ENCODE data around the gene PLEKHH2.

The PLEKHH2 gene

DNA sequence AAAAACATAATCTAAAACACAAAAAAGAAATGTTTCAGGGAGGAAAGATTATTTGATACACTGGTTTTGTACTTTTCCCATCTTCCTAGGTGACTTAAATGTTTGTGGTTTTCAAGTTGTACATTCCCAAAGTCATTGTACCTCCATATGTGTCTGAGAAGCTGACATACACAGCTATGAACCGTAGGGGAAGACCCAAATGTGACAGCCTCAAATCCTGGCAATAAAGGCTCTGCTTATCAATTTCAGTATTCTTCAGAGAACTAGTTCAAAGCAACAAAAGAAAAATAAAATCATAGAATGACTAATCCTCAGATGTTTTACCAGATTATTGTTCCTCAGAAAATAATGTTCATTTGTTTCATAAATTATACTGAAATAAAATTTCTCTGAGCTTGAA lies 139.3 kb downstream of the PLEKHH2 start:
- H3K27ac ChIP-seq = no peak overlapping the region
- H3K36me3 ChIP-seq = no peaks in the 10 kb centered on the region
- no peak overlapping the region for H3K4me3 ChIP-seq (ENCODE audit: low read depth in 1 of 2, low read length in 1 of 2)
- peaks cover 9 to 16% of the 10 kb centered on the region in 2 experiments for H3K4me1 ChIP-seq (ENCODE audit: control insufficient read depth in 1 of 2, insufficient read depth in 1 of 2, low read depth in 1 of 2, low read length in 1 of 2)
- no peaks in the 10 kb centered on the region for H3K9me3 ChIP-seq
- TF ChIP-seq, protein P1, sequence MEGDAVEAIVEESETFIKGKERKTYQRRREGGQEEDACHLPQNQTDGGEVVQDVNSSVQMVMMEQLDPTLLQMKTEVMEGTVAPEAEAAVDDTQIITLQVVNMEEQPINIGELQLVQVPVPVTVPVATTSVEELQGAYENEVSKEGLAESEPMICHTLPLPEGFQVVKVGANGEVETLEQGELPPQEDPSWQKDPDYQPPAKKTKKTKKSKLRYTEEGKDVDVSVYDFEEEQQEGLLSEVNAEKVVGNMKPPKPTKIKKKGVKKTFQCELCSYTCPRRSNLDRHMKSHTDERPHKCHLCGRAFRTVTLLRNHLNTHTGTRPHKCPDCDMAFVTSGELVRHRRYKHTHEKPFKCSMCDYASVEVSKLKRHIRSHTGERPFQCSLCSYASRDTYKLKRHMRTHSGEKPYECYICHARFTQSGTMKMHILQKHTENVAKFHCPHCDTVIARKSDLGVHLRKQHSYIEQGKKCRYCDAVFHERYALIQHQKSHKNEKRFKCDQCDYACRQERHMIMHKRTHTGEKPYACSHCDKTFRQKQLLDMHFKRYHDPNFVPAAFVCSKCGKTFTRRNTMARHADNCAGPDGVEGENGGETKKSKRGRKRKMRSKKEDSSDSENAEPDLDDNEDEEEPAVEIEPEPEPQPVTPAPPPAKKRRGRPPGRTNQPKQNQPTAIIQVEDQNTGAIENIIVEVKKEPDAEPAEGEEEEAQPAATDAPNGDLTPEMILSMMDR (IDR thresholded peaks at IDR 0.05) = no peak
- H3K27me3 ChIP-seq = no peaks in the 10 kb centered on the region

DNA sequence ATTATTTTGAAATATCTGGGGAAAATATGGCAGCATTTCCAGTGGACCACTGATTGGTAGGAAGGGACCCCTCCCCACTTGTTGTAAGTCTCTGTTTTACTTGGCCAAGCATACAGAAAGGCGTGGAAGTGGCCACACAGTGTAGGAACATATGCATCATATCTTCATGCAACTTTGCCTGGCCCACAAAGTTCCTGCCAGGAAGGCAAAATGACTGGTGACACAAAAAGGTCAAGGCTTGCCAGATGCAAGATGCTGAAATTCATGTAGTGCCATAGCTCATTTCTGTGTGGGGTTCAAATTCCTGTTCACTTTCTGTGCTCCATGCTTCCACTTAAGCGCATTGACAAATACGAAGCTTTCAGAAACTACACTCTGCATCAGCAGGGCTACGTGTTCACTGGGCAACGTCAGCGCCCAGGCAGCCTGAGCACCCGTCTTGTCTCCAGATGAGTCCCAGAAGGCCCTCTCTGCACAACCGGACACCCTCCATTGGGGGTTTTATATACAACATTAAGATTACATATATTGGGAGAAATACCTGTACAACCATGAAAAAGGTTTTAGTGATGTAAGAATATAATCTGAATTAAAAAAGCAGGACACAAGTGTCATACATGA lies 140.4 kb downstream of the PLEKHH2 start:
- TF ChIP-seq, protein P1 (IDR thresholded peaks at IDR 0.05) = no peak
- Histone ChIP-seq H3K27ac (no peak overlapping the region), H3K4me1 (ENCODE audit: control insufficient read depth in 1 of 2, insufficient read depth in 1 of 2, low read depth in 1 of 2, low read length in 1 of 2) (peaks cover 9 to 16% of the 10 kb centered on the region in 2 experiments), H3K9me3 (no peaks in the 10 kb centered on the region), H3K4me3 (ENCODE audit: low read depth in 1 of 2, low read length in 1 of 2) (no peak overlapping the region), H3K27me3 (no peaks in the 10 kb centered on the region), H3K36me3 (no peaks in the 10 kb centered on the region)

DNA sequence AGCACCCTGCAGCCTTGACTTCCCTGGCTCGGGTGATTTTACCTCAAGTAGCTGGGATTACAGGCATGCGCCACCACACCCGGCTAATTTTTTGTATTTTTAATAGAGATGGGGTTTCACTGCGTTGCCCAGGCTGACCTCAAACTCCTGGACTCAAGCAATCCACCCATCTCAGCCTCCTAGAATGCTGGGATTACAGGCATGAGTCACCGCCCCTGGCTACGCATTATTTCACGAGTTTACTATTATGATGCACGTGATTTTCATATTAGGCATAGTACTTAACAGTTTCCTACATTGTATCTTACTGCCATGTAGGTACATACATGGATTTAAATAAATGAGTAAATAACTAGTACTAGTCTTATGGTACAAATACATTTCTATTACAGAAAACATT lies 141.2 kb downstream of the PLEKHH2 start:
- no peaks in the 10 kb centered on the region for H3K27me3 ChIP-seq
- H3K9me3 ChIP-seq = no peaks in the 10 kb centered on the region
- no peak overlapping the region for H3K27ac ChIP-seq
- no peaks in the 10 kb centered on the region for H3K36me3 ChIP-seq
- TF ChIP-seq, protein P1 (IDR thresholded peaks at IDR 0.05) = no peak
- no peak overlapping the region for H3K4me3 ChIP-seq (ENCODE audit: low read depth in 1 of 2, low read length in 1 of 2)
- H3K4me1 ChIP-seq (ENCODE audit: control insufficient read depth in 1 of 2, insufficient read depth in 1 of 2, low read depth in 1 of 2, low read length in 1 of 2) = peaks cover 9 to 16% of the 10 kb centered on the region in 2 experiments

DNA sequence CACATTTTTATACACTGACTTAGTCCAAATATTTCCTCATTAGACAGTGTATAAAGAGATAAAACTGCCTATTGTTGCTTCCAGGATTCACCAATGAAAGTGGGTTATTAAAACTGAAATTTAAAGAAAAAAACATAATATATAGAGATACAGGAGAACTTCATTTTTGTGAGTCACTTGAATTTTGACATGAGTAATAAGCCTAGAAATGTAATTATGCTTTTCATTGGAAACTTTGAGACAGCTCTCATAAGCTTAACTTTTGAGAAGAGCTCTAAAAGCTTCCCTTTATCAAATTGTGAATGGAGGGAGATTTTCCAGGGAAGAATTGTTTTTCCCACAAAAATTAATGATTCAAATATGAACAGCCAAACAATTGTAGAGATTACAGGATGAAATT lies 150.8 kb downstream of the PLEKHH2 start:
- H3K36me3 ChIP-seq = no peaks in the 10 kb centered on the region
- TF ChIP-seq, protein P1 (IDR thresholded peaks at IDR 0.05) = no peak
- no peak overlapping the region for H3K4me3 ChIP-seq (ENCODE audit: low read depth in 1 of 2, low read length in 1 of 2)
- H3K27ac ChIP-seq = no peak overlapping the region
- H3K9me3 ChIP-seq = no peaks in the 10 kb centered on the region
- H3K4me1 ChIP-seq (ENCODE audit: control insufficient read depth in 1 of 2, insufficient read depth in 1 of 2, low read depth in 1 of 2, low read length in 1 of 2) = no peaks in the 10 kb centered on the region
- no peaks in the 10 kb centered on the region for H3K27me3 ChIP-seq

DNA sequence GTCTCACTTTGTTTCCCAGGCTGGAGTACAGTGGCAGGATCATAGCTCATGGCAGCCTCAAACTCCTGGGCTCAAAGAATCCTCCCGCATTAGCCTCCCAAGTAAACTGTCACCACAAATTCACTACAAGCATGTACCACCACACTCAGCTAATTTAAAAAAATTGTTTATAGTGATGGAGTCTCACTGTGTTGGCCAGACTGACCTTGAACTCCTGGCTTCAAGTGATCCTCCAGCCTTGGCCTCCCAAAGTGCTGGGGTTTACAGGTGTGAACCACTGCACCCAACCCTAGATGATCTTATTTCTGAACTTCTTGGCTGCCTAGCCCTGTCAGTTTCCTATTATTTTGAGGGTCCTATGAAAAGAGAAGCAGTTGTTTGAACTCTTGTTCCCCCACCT lies 151.6 kb downstream of the PLEKHH2 start:
- no peaks in the 10 kb centered on the region for H3K9me3 ChIP-seq
- H3K27ac ChIP-seq = no peak overlapping the region
- TF ChIP-seq, protein P1 (IDR thresholded peaks at IDR 0.05) = no peak
- no peaks in the 10 kb centered on the region for H3K36me3 ChIP-seq
- no peaks in the 10 kb centered on the region for H3K4me1 ChIP-seq (ENCODE audit: control insufficient read depth in 1 of 2, insufficient read depth in 1 of 2, low read depth in 1 of 2, low read length in 1 of 2)
- no peak overlapping the region for H3K4me3 ChIP-seq (ENCODE audit: low read depth in 1 of 2, low read length in 1 of 2)
- no peaks in the 10 kb centered on the region for H3K27me3 ChIP-seq
